NB4 (cell line): ENCODE results near the gene TLK1.

Experiments used
- DNase-seq: peaks from one replicate; pipeline ENCODE4 v3.0.0; 2010; ENCODE audit warnings: low read depth
- H3K4me3 ChIP-seq: one replicate; pipeline ENCODE4 v1.5.1; 2011; ENCODE audit warnings: mild to moderate bottlenecking, low read depth, low read length, moderate library complexity
- CTCF ChIP-seq: IDR thresholded peaks from one replicate; pipeline ENCODE4 v1.5.1; 2012; ENCODE audit warnings: low read depth, low read length
- MAX ChIP-seq: IDR thresholded peaks from 2 replicates; pipeline ENCODE4 v1.6.1; 2011; ENCODE audit warnings: low read depth, low read length
- MYC ChIP-seq: IDR thresholded peaks from 2 replicates; pipeline ENCODE4 v1.6.1; 2011; ENCODE audit warnings: low read depth, low read length
- POLR2A ChIP-seq: IDR thresholded peaks from 2 replicates; pipeline ENCODE4 v1.6.1; 2011; ENCODE audit warnings: mild to moderate bottlenecking; ENCODE audit not compliant: insufficient read length; ENCODE audit errors: extremely low read depth

Gene TLK1

GRCh38 chr2:171159372-171160118 is 1.1 kb downstream of the TLK1 start:
- peak overlapping the region; percentile 72 for H3K4me3 ChIP-seq
- peak; percentile 78 for DNase-seq
- TF ChIP-seq CTCF: no peak
- TF ChIP-seq MYC: peak; percentile 42; the same call in 1 of the 2 replicates

GRCh38 chr2:171158790-171159371 is 1.8 kb downstream of the TLK1 start:
- no peak for DNase-seq
- peak overlapping the region; percentile 72 for H3K4me3 ChIP-seq
- TF ChIP-seq POLR2A: no peak
- peak; percentile 30; the same call in 1 of the 2 replicates for TF ChIP-seq MAX
- TF ChIP-seq MYC: no peak

GRCh38 chr2:171158036-171158789 is 2.5 kb downstream of the TLK1 start:
- TF ChIP-seq POLR2A (no peak), CTCF (no peak), MAX (no peak), MYC (no peak)
- H3K4me3 ChIP-seq: peak overlapping the region; percentile 72
- no peak for DNase-seq

- no peak for TF ChIP-seq MYC
- no peak for TF ChIP-seq CTCF
- TF ChIP-seq POLR2A: no peak
- TF ChIP-seq MAX: no peak
- no peak for DNase-seq
- no peak overlapping the region for H3K4me3 ChIP-seq
These were observed 3.6 kb downstream of the TLK1 start for GRCh38 chr2:171157109-171157500.

- TF ChIP-seq POLR2A (no peak), CTCF (no peak), MAX (no peak), MYC (no peak)
- H3K4me3 ChIP-seq: no peak overlapping the region
- peak; percentile 57 for DNase-seq
These were observed 6.3 kb downstream of the TLK1 start for GRCh38 chr2:171154348-171154747.

GRCh38 chr2:171150694-171151285 is 9.9 kb downstream of the TLK1 start:
- peak; percentile 15 for DNase-seq
- no peak overlapping the region for H3K4me3 ChIP-seq
- TF ChIP-seq MAX (no peak), POLR2A (no peak), MYC (no peak), CTCF (no peak)
